ENCODE data around the gene HGF. TPM values are rescaled to one million over a fixed set of nuclear protein-coding genes. Genes with fewer than 3 reads are reported as not detected.

Gene HGF
- total and polyA plus RNA-seq, 8 donors: 0.60 to 10.7 (median 6.6) TPM

DNA sequence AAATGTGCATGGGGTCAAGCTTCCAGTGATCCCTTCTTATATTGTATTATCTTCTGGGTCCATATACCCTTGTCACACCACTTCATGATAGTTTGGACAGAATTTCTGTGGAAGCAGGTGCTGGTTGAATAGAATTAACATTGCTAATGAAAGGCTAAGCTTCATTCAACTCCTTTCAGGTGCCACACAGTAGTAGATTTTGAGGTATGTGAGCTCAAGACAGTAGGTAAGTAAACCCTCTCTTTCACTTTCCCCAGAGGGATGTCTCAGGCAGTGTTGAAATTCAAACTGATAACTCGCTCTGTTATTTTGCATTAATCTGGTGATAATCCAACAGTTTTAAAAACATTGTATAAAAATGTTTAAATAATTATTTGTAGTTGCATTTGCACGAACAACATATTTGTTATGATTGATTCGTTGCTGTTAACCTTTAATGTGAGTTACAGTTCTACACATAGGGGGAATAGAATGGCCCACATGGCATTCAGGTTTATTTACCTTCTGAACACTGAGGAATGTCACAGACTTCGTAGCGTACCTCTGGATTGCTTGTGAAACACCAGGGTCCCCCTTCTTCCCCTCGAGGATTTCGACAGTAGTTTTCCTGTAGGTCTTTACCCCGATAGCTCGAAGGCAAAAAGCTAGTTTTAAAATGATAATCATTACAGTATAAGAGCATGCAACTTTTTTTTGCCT, 18.1 kb downstream of the HGF start:
- H3K36me3 ChIP-seq: peaks cover 0 to 11% (median 0%) of the 10 kb centered on the region in 4 donors
- no peaks in the 10 kb centered on the region for H3K27me3 ChIP-seq
- no peaks in the 10 kb centered on the region for H3K4me1 ChIP-seq
- no peaks in the 10 kb centered on the region for H3K9me3 ChIP-seq
- H3K27ac ChIP-seq: no peak overlapping the region
- no peak overlapping the region for H3K4me3 ChIP-seq
- TF ChIP-seq, protein P1, sequence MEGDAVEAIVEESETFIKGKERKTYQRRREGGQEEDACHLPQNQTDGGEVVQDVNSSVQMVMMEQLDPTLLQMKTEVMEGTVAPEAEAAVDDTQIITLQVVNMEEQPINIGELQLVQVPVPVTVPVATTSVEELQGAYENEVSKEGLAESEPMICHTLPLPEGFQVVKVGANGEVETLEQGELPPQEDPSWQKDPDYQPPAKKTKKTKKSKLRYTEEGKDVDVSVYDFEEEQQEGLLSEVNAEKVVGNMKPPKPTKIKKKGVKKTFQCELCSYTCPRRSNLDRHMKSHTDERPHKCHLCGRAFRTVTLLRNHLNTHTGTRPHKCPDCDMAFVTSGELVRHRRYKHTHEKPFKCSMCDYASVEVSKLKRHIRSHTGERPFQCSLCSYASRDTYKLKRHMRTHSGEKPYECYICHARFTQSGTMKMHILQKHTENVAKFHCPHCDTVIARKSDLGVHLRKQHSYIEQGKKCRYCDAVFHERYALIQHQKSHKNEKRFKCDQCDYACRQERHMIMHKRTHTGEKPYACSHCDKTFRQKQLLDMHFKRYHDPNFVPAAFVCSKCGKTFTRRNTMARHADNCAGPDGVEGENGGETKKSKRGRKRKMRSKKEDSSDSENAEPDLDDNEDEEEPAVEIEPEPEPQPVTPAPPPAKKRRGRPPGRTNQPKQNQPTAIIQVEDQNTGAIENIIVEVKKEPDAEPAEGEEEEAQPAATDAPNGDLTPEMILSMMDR (IDR thresholded peaks at IDR 0.05): no peak
- TF ChIP-seq POLR2AphosphoS5 (IDR thresholded peaks at IDR 0.05) (no peak), POLR2A (IDR thresholded peaks at IDR 0.05) (no peak), EP300 (IDR thresholded peaks at IDR 0.05) (no peak)
- 65 to 69% (median 67%) methylated on average over 9 of the region's 9 CpGs for WGBS, 5 donors
- DNase-seq: no peak
- intact Hi-C loops (cut with DNase I; ENCODE audit: low total_unique reads): no loop called here

DNA sequence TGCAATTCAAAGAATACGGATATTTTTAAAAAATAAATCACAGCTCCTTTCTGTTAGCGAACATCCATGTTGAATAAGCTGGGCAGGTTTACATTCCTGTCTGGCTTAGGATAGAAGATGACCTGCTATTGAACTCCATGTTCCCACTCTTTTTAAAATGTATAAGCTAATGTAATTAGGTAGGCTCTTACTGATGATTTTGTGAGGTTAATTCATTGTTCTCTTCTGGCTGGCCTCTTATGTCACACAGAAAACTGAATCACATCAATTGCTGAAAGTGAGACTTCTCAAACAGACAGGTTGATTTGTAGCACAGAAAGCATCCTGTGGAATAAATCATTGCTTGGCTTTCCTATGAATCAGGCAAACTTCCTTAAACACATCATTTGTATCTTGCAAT, 24.2 kb downstream of the HGF start:
- intact Hi-C loops (cut with DNase I; ENCODE audit: low total_unique reads): no loop called here
- no peaks in the 10 kb centered on the region for H3K27me3 ChIP-seq
- TF ChIP-seq POLR2A (IDR thresholded peaks at IDR 0.05): no peak
- TF ChIP-seq, protein P1 (IDR thresholded peaks at IDR 0.05): no peak
- TF ChIP-seq POLR2AphosphoS5 (IDR thresholded peaks at IDR 0.05): no peak
- no peak for TF ChIP-seq EP300 (IDR thresholded peaks at IDR 0.05)
- H3K4me1 ChIP-seq: no peaks in the 10 kb centered on the region
- H3K9me3 ChIP-seq: no peaks in the 10 kb centered on the region
- no peak overlapping the region for H3K4me3 ChIP-seq
- no peak overlapping the region for H3K27ac ChIP-seq
- DNase-seq: no peak
- no peaks in the 10 kb centered on the region for H3K36me3 ChIP-seq
- 86 to 91% (median 88%) methylated on average over 2 of the region's 2 CpGs for WGBS, 5 donors

DNA sequence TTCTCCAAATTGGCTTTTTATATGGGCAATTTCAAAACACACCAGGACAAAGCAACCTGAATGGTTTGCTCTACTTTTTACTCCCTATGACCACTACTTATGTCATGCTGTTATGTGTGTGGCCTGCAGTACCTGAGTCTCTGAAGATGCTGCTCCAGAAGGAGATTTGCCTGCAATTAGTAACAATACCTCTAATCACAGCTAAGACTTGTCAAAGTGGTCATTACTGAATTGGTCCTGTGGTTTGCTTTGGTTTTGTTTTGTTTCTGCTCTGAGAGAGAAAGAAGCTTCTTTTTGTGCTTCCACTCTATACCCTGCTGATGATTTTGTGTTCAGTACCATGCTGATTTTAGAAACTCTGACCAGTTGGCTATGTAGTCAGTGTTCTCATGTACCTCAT, 25.5 kb downstream of the HGF start:
- Histone ChIP-seq H3K36me3 (no peaks in the 10 kb centered on the region), H3K27me3 (no peaks in the 10 kb centered on the region), H3K4me1 (no peaks in the 10 kb centered on the region), H3K9me3 (no peaks in the 10 kb centered on the region), H3K4me3 (no peak overlapping the region), H3K27ac (no peak overlapping the region)
- TF ChIP-seq POLR2AphosphoS5 (IDR thresholded peaks at IDR 0.05) (no peak), POLR2A (IDR thresholded peaks at IDR 0.05) (no peak), EP300 (IDR thresholded peaks at IDR 0.05) (no peak)
- DNase-seq: no peak
- intact Hi-C loops (cut with DNase I; ENCODE audit: low total_unique reads): no loop called here

DNA sequence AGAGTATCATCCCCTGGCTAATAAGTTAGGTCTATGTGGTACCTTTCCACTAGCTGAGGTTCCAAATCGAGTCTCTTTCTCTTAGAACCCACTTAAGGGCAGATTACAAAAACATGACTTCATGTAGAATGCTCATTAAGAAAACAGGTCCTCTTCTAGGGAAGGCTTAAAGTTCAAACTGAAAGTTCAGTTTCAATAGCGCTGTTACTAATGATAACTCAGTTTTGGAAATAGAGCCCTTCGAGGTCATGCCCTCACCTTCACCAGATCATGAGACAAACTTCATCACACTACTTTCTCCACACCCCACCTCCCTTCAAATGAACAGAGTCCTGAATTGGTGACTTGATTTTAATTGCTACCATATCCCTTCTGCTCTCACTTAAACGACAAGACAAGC, 26.2 kb downstream of the HGF start:
- 73 to 84% (median 78%) methylated on average over 4 of the region's 4 CpGs for WGBS, 5 donors

More for the DNA sequence above, 26.2 kb downstream of the HGF start:
- H3K9me3 ChIP-seq: no peaks in the 10 kb centered on the region
- intact Hi-C loops (cut with DNase I; ENCODE audit: low total_unique reads): no loop called here
- no peaks in the 10 kb centered on the region for H3K27me3 ChIP-seq
- H3K4me1 ChIP-seq: no peaks in the 10 kb centered on the region
- TF ChIP-seq POLR2AphosphoS5 (IDR thresholded peaks at IDR 0.05): no peak
- no peak for TF ChIP-seq POLR2A (IDR thresholded peaks at IDR 0.05)
- no peak for TF ChIP-seq EP300 (IDR thresholded peaks at IDR 0.05)
- TF ChIP-seq, protein P1 (IDR thresholded peaks at IDR 0.05): no peak
- no peak for DNase-seq
- no peak overlapping the region for H3K27ac ChIP-seq
- no peaks in the 10 kb centered on the region for H3K36me3 ChIP-seq
- H3K4me3 ChIP-seq: no peak overlapping the region

Measured in stomach (tissue), 9 donors.